Mesothelial cell of epicardium (in vitro differentiated cells): ENCODE data around the gene ZNF524. TPM values are rescaled to one million over a fixed set of nuclear protein-coding genes. Genes with fewer than 3 reads are reported as not detected.

ENCODE experiments used
- DNase-seq, 2 experiments: peaks; one replicate each; pipeline ENCODE4 v3.0.0; 2021; ENCODE audit warnings: low spot score in 2 of 2; ENCODE audit not compliant: unreplicated experiment in 2 of 2
- H3K27ac Mint-ChIP-seq: 2 replicates; pipeline ENCODE4 v1.8.0; 2021; ENCODE audit warnings: mixed read lengths
- H3K27me3 Mint-ChIP-seq: 2 replicates; pipeline ENCODE4 v1.8.0; 2021; ENCODE audit warnings: low read depth, mixed read lengths
- H3K36me3 Mint-ChIP-seq: 2 replicates; pipeline ENCODE4 v1.8.0; 2021; ENCODE audit warnings: mixed read lengths
- H3K4me1 Mint-ChIP-seq: 2 replicates; pipeline ENCODE4 v1.8.0; 2021; ENCODE audit warnings: mixed read lengths
- H3K4me3 Mint-ChIP-seq: 2 replicates; pipeline ENCODE4 v1.8.0; 2021; ENCODE audit warnings: mild to moderate bottlenecking, moderate library complexity, mixed read lengths
- H3K9me3 Mint-ChIP-seq: 2 replicates; pipeline ENCODE4 v1.8.0; 2021; ENCODE audit warnings: mixed read lengths
- total RNA-seq: library from RNA; stranded (reverse); gene quantifications from 3 replicates; pipeline ENCODE4 v1.2.1, GENCODE V29; 2021
- TF ChIP-seq, protein P1 (sequence below): fragments of 200-600 bp; sonication (generic); IDR thresholded peaks from one replicate; pipeline ENCODE4 v1.5.0; 2021; ENCODE audit warnings: antibody characterized with exemption; ENCODE audit not compliant: unreplicated experiment

ZNF524 gene
- total RNA-seq, 1 donor from 2014 or later = 7.4 TPM

DNA sequence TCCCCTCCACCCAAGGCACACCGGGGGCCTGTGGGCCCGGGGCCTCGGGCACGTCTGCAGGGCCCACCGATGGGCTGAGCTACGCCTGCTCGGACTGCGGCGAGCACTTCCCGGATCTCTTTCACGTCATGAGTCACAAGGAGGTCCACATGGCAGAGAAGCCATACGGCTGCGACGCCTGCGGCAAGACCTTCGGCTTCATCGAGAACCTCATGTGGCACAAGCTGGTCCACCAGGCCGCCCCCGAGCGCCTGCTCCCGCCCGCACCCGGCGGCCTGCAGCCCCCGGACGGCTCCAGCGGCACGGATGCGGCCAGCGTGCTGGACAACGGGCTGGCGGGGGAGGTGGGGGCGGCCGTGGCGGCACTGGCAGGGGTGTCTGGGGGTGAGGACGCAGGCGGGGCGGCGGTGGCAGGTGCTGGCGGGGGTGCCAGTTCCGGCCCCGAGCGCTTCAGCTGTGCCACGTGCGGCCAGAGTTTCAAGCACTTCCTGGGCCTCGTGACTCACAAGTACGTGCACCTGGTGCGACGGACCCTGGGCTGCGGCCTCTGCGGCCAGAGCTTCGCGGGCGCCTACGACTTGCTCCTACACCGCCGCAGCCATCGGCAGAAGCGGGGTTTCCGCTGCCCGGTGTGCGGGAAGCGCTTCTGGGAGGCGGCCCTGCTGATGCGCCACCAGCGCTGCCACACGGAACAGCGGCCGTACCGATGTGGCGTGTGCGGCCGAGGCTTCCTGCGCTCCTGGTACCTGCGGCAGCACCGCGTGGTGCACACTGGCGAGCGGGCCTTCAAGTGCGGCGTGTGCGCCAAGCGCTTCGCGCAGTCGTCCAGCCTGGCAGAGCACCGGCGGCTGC is 15.7 kb downstream of the ZNF524 start:
- Mint-ChIP-seq H3K4me1 (no peaks in the 10 kb centered on the region), H3K27ac (no peak overlapping the region), H3K4me3 (no peak overlapping the region), H3K36me3 (peaks cover 29% of the 10 kb centered on the region), H3K9me3 (no peaks in the 10 kb centered on the region), H3K27me3 (no peaks in the 10 kb centered on the region)
- TF ChIP-seq, protein P1, sequence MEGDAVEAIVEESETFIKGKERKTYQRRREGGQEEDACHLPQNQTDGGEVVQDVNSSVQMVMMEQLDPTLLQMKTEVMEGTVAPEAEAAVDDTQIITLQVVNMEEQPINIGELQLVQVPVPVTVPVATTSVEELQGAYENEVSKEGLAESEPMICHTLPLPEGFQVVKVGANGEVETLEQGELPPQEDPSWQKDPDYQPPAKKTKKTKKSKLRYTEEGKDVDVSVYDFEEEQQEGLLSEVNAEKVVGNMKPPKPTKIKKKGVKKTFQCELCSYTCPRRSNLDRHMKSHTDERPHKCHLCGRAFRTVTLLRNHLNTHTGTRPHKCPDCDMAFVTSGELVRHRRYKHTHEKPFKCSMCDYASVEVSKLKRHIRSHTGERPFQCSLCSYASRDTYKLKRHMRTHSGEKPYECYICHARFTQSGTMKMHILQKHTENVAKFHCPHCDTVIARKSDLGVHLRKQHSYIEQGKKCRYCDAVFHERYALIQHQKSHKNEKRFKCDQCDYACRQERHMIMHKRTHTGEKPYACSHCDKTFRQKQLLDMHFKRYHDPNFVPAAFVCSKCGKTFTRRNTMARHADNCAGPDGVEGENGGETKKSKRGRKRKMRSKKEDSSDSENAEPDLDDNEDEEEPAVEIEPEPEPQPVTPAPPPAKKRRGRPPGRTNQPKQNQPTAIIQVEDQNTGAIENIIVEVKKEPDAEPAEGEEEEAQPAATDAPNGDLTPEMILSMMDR = no peak
- DNase-seq = no peak

DNA sequence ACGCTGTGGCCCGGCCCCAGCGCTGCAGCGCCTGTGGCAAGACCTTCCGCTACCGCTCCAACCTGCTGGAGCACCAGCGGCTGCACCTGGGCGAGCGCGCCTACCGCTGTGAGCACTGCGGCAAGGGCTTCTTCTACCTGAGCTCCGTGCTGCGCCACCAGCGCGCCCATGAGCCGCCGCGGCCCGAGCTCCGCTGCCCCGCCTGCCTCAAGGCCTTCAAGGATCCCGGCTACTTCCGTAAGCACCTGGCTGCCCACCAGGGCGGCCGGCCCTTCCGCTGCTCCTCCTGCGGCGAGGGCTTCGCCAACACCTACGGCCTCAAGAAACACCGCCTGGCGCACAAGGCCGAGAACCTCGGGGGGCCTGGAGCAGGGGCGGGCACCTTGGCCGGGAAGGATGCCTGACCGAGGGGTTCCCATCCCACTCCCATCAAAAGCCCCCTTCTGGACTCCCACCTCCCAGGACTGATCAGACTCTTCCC is 16.3 kb downstream of the ZNF524 start:
- Mint-ChIP-seq H3K36me3 (peaks cover 26% of the 10 kb centered on the region), H3K27ac (no peak overlapping the region), H3K4me3 (no peak overlapping the region), H3K4me1 (no peaks in the 10 kb centered on the region), H3K9me3 (no peaks in the 10 kb centered on the region), H3K27me3 (no peaks in the 10 kb centered on the region)
- TF ChIP-seq, protein P1 = no peak
- DNase-seq = no peak

DNA sequence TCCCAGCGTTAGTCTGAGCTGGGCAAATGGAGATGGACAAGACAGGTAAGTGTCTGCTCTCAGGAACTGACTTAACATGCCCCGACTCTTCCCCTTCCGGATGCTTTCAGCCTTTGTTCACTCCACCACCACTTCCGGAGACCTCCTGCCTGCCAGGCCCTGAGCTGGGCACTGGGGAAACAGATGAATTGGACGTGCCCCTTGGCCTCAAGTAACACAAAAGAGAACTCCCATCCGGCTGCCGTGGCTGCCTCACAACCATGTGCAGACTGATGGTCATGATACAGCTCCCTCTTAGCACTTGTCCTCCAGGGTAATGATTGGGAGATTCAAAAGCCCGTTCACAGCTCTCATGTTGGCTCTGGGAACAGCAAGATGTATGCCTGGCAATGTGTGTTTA is 17.3 kb downstream of the ZNF524 start:
- Mint-ChIP-seq H3K4me1 (no peaks in the 10 kb centered on the region), H3K27ac (no peak overlapping the region), H3K4me3 (no peak overlapping the region), H3K9me3 (no peaks in the 10 kb centered on the region), H3K36me3 (peaks cover 26% of the 10 kb centered on the region), H3K27me3 (no peaks in the 10 kb centered on the region)
- TF ChIP-seq, protein P1 = no peak
- DNase-seq = no peak

DNA sequence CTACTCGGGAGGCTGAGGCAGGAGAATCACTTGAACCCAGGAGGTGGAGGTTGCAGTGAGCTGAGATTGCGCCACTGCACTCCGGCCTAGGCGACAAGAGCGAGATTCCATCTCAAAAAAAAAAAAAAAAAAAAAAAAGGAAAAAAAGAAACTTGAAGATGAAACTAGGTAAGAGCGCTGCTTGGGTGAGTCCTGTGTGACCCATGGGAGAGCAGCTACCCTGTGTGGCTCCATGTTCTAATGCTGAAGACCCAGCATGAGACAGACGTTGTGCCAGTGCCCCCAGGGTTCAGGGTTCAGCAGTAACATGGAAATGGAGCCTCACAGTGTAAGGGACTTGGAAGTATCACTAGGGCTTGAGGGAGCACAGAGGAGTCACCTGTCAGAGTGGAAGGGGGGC is 18.3 kb downstream of the ZNF524 start:
- Mint-ChIP-seq H3K9me3 (no peaks in the 10 kb centered on the region), H3K36me3 (peaks cover 21% of the 10 kb centered on the region), H3K4me1 (peaks cover 3% of the 10 kb centered on the region), H3K27me3 (no peaks in the 10 kb centered on the region), H3K4me3 (no peak overlapping the region), H3K27ac (no peak overlapping the region)
- TF ChIP-seq, protein P1 = no peak
- no peak for DNase-seq

DNA sequence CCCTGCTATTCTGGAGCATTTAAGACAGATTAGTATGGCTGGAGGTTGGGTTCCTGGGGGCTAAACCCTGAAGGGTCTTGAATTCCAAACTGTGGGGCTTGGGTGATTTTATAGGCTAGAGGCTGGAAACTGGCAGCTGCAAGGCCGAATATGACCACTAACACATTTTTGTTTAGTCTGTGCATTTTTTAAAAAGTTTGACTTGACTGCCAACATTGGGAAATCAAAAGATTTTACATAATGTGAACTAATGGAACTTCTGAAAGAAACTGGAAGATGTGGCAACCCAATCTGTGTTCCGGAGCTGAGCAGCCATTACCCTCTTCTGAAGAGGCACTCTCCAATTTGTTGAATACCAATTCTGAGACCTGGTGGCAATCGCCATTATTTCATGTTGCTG is 19.2 kb downstream of the ZNF524 start:
- no peak for DNase-seq
- TF ChIP-seq, protein P1 = no peak
- no peak overlapping the region for H3K27ac Mint-ChIP-seq
- no peak overlapping the region for H3K4me3 Mint-ChIP-seq
- H3K36me3 Mint-ChIP-seq = peaks cover 23% of the 10 kb centered on the region
- no peaks in the 10 kb centered on the region for H3K27me3 Mint-ChIP-seq
- H3K9me3 Mint-ChIP-seq = no peaks in the 10 kb centered on the region
- peaks cover 9% of the 10 kb centered on the region for H3K4me1 Mint-ChIP-seq
